Left ventricle myocardium inferior (tissue), 1 donor: ENCODE results near the gene C19orf73. TPM values are rescaled to one million over a fixed set of nuclear protein-coding genes. Genes with fewer than 3 reads are reported as not detected.
A peak's percentile ranks its signal among the peaks of the same experiment; 100 is the strongest.

Source experiments
- DNase-seq: peaks from one replicate; pipeline ENCODE4 v3.0.0-alpha.2; 2020
- H3K27ac ChIP-seq: fragments of 200-600 bp; replicated peaks from 2 replicates; pipeline ENCODE4 v1.8.0; 2021
- H3K27me3 ChIP-seq: fragments of 200-600 bp; 2 replicates; pipeline ENCODE4 v1.8.0; 2021; ENCODE audit warnings: low read depth
- H3K36me3 ChIP-seq: fragments of 200-600 bp; 2 replicates; pipeline ENCODE4 v1.8.0; 2021
- H3K4me1 ChIP-seq: fragments of 200-600 bp; 2 replicates; pipeline ENCODE4 v1.8.0; 2021
- H3K4me3 ChIP-seq: fragments of 200-600 bp; 2 replicates; pipeline ENCODE4 v1.8.0; 2021; ENCODE audit warnings: mild to moderate bottlenecking, moderate library complexity
- H3K9me3 ChIP-seq: fragments of 200-600 bp; replicated peaks from 2 replicates; pipeline ENCODE4 v1.8.0; 2021
- intact Hi-C: fragments of 100-400 bp; cut with micrococcal nuclease; formaldehyde crosslinking; loops from one replicate; pipeline ENCODE4 v1.11.0; 2022
- long read RNA-seq: library from polyadenylated mRNA; unstranded; transcript quantifications from one replicate; pipeline ENCODE4 v2.0.0, GENCODE V29; 2021
- total RNA-seq: library from RNA; stranded (reverse); fragmentation: NEBNext Ultra II Directional; extraction: Animal tissue kit (Norgen Biotek cat#: 25700); gene quantifications from one replicate; pipeline ENCODE4 v1.2.1, GENCODE V29; 2021
- TF ChIP-seq, protein P1 (sequence below): fragments of 200-600 bp; IDR thresholded peaks from 2 replicates; pipeline ENCODE4 v1.8.0; 2021; ENCODE audit warnings: antibody characterized with exemption, mild to moderate bottlenecking, borderline replicate concordance
- donor health status: DM: no; HTN: yes; CAD: no; lungs with severe emphysema.

Gene C19orf73, protein sequence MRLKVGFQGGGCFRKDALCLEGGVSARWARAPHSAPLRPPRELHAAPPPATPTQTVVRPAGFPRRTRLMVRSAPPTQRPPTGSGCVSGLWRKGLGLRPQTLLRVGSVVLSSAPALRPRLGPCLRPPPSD
- 1.6 TPM for total RNA-seq
- long read RNA-seq, partial matches to known transcripts, result 0 of 3 reads
- long read RNA-seq, other reads (novel, unspliced or antisense), result 0 of 3 reads

DNA sequence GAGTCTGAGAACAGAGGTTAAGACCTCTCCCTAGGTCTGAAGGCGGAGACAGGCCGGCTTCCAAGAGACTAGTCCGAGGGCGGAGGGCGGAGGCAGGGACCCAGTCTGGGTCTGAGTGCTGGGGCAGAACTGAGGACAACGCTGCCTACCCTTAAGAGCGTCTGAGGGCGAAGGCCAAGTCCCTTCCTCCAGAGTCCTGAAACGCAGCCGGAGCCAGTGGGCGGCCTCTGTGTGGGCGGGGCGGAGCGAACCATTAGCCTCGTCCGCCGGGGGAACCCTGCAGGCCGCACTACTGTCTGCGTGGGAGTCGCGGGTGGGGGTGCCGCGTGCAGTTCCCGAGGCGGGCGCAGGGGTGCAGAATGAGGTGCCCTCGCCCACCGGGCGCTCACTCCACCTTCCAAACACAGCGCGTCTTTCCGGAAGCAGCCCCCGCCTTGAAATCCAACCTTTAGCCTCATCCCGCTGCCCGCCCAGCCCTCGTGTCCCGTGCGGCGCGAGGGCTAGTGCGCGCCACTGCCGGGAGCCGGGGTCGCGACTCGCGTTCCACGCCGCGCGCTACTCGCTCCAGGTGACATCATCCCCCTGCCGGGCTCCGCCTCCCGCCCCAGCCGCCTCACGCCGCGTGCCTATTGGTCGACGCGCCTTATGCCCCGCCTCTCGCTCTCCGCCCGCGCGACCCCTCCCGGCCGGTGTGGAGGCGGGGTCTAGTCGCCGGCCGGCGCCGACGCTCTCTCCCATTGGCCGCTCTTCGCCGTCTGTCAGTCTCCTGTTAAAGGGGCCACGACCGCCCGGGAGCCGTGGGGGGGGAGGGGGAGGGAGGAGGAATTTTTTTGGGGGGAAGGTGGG, at the start of gene C19orf73:
Gene C19orf73, minus strand, starts transcription at position 579 of the 846 bp plus-strand sequence. Its CDS starts 121 bp downstream, at position 458.
- intact Hi-C loops, result no loop called here
- Histone ChIP-seq H3K4me1 (peaks cover 46% of the 10 kb centered on the region), H3K36me3 (no peaks in the 10 kb centered on the region), H3K27me3 (no peaks in the 10 kb centered on the region), H3K27ac (peak within 1 kb of the TSS; percentile 99), H3K9me3 (no peaks in the 10 kb centered on the region), H3K4me3 (peak within 1 kb of the TSS; percentile 75)
- peak; percentile 96 for DNase-seq
- TF ChIP-seq, protein P1, sequence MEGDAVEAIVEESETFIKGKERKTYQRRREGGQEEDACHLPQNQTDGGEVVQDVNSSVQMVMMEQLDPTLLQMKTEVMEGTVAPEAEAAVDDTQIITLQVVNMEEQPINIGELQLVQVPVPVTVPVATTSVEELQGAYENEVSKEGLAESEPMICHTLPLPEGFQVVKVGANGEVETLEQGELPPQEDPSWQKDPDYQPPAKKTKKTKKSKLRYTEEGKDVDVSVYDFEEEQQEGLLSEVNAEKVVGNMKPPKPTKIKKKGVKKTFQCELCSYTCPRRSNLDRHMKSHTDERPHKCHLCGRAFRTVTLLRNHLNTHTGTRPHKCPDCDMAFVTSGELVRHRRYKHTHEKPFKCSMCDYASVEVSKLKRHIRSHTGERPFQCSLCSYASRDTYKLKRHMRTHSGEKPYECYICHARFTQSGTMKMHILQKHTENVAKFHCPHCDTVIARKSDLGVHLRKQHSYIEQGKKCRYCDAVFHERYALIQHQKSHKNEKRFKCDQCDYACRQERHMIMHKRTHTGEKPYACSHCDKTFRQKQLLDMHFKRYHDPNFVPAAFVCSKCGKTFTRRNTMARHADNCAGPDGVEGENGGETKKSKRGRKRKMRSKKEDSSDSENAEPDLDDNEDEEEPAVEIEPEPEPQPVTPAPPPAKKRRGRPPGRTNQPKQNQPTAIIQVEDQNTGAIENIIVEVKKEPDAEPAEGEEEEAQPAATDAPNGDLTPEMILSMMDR, result peak; percentile 32

DNA sequence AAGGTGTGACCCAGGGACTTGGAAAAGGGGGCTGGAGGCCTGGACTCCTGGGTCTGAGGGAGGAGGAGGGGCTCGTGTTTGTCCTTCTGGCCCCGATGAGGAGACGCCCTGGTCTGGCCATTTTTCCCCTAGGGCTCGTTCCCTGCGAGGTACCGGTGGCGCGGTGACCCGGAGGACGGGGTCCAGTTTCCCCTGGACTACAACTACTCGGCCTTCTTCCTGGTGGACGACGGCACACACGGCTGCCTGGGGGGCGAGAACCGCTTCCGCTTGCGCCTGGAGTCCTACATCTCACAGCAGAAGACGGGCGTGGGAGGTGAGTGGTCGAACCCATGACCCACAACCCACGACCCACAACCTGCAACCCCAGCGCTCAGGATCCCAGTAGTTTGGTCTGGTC, 49.5 kb upstream of the C19orf73 start:
- no peaks in the 10 kb centered on the region for H3K27me3 ChIP-seq
- DNase-seq, result no peak
- TF ChIP-seq, protein P1, result no peak
- peaks cover 28% of the 10 kb centered on the region for H3K4me1 ChIP-seq
- H3K27ac ChIP-seq, result no peak overlapping the region
- no peak overlapping the region for H3K4me3 ChIP-seq
- intact Hi-C loops, result no loop called here
- no peaks in the 10 kb centered on the region for H3K9me3 ChIP-seq
- peaks cover 56% of the 10 kb centered on the region for H3K36me3 ChIP-seq

DNA sequence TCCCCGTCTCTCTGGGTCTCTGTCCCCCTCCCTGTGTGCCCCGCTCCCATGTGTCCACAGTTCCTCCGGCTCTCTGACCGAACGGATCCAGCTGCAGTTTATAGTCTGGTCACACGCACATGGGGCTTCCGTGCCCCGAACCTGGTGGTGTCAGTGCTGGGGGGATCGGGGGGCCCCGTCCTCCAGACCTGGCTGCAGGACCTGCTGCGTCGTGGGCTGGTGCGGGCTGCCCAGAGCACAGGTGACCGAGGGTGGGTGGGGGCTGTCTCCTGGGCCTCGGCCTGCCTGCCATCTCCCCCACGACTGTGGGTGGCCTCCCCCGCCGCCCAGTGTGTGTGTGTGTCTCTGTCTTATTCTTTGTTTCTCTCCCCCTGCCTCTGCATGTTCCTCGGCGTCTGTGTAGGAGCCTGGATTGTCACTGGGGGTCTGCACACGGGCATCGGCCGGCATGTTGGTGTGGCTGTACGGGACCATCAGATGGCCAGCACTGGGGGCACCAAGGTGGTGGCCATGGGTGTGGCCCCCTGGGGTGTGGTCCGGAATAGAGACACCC, 49.0 kb upstream of the C19orf73 start:
- no peaks in the 10 kb centered on the region for H3K27me3 ChIP-seq
- TF ChIP-seq, protein P1, result no peak
- no peak overlapping the region for H3K27ac ChIP-seq
- H3K9me3 ChIP-seq, result no peaks in the 10 kb centered on the region
- DNase-seq, result no peak
- H3K4me3 ChIP-seq, result no peak overlapping the region
- peaks cover 51% of the 10 kb centered on the region for H3K36me3 ChIP-seq
- H3K4me1 ChIP-seq, result peaks cover 31% of the 10 kb centered on the region
- intact Hi-C loops, result no loop called here

DNA sequence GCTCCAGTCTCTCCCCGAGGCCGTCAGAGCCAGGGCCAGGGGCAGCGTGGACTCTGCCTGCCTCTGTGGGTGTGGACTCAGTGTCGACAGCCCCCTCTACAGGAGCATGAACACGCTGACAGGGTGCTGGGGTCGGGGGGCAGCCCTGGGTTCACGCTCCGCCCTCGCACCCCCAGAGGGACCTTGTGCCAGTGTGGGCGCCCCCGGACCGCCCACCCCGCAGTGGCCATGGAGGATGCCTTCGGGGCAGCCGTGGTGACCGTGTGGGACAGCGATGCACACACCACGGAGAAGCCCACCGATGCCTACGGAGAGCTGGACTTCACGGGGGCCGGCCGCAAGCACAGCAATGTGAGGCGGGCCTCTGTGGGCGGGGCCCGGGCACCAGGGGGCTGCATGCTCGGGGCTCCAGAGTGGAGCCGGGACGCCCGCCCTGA, 46.9 kb upstream of the C19orf73 start:
- TF ChIP-seq, protein P1, result no peak
- no peaks in the 10 kb centered on the region for H3K27me3 ChIP-seq
- H3K4me3 ChIP-seq, result peak overlapping the region; percentile 36
- intact Hi-C loops, result no loop called here
- peaks cover 31% of the 10 kb centered on the region for H3K4me1 ChIP-seq
- H3K9me3 ChIP-seq, result no peaks in the 10 kb centered on the region
- DNase-seq, result no peak
- peaks cover 30% of the 10 kb centered on the region for H3K36me3 ChIP-seq
- H3K27ac ChIP-seq, result peak overlapping the region; percentile 93

DNA sequence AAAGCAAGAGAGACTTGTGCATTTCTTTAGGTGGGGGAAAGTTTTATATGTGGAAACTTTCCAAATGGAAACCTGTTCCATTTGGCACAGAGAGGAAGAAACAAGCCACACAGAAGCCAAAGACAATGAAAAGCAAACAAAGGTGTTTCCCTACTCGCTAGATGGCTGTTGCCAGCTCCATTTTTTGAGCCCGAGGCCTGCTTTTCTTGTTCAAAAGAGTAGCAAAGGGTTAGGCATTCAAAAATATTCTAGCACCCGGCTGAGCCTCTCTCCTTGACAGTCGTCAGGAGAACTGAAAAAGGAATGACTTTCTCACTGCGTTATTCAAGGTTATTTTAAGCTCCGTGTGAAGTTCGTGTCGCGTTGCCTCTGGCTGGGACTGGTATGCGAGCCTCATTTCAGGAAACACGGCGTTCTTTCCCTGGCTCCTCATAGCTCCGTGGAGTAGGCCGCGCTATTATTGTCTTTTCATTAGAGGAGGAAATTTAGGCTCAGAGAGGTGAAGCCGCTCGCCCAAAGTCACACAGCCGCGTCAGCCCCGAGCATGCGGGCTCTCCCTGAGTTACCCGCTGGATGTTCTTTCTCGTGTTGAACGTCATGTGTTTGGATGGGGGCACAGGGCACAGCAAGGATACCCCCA, 46.3 kb upstream of the C19orf73 start:
- intact Hi-C loops, result no loop called here
- peak overlapping the region; percentile 36 for H3K4me3 ChIP-seq
- H3K27me3 ChIP-seq, result no peaks in the 10 kb centered on the region
- H3K27ac ChIP-seq, result peak overlapping the region; percentile 93
- no peaks in the 10 kb centered on the region for H3K9me3 ChIP-seq
- H3K36me3 ChIP-seq, result peaks cover 24% of the 10 kb centered on the region
- peaks cover 38% of the 10 kb centered on the region for H3K4me1 ChIP-seq
- DNase-seq, result peak; percentile 44
- TF ChIP-seq, protein P1, result no peak
